ENCODE measurements around the gene ATP8A2. TPM values are rescaled to one million over a fixed set of nuclear protein-coding genes. Genes with fewer than 3 reads are reported as not detected.

ATP8A2 gene
- total RNA-seq, 3 donors from 2014 or later (not counting 1 experiment from before 2014, with no cell fraction given) = 0.43 to 0.68 (median 0.59) TPM

- no peak overlapping the region for H3K27ac ChIP-seq (ENCODE audit: low read length)
- Mint-ChIP-seq H3K4me3 (no peak overlapping the region), H3K4me1 (no peaks in the 10 kb centered on the region), H3K36me3 (no peaks in the 10 kb centered on the region), H3K27ac (no peak overlapping the region), H3K27me3 (ENCODE audit: low read depth in 2 of 2) (peaks cover 19 to 42% of the 10 kb centered on the region in 2 donors), H3K9me3 (peaks cover 4% of the 10 kb centered on the region in 2 donors)
- intact Hi-C loops (cut with micrococcal nuclease) = no loop called here
- H3K27me3 ChIP-seq (ENCODE audit: control insufficient read depth, insufficient read depth, low read length) = peaks cover 2% of the 10 kb centered on the region
- 96% methylated on average over 5 of the region's 7 CpGs for WGBS (ENCODE audit: insufficient coverage)
- no peaks in the 10 kb centered on the region for H3K4me1 ChIP-seq (ENCODE audit: control insufficient read depth, insufficient read depth, low read length)
- ATAC-seq (no peak), DNase-seq (no peak)
- H3K4me3 ChIP-seq (ENCODE audit: low read length) = no peak overlapping the region
- TF ChIP-seq CTCF (IDR thresholded peaks at IDR 0.05) = no peak
- H3K36me3 ChIP-seq (ENCODE audit: control insufficient read depth, insufficient read depth, low read length) = no peaks in the 10 kb centered on the region
- H3K9me3 ChIP-seq (ENCODE audit: control insufficient read depth, insufficient read depth, low read length) = no peaks in the 10 kb centered on the region
These were observed 258.6 kb downstream of the ATP8A2 start for GRCh38 chr13:25630329-25630900.

- H3K27ac ChIP-seq (ENCODE audit: low read length) = no peak overlapping the region
- WGBS (ENCODE audit: insufficient coverage) = 82% methylated on average over 8 of the region's 8 CpGs
- H3K4me3 Mint-ChIP-seq = no peak overlapping the region
These were observed 260.6 kb downstream of the ATP8A2 start for GRCh38 chr13:25632166-25632888.

GRCh38 chr13:25633093-25633492 is 261.3 kb downstream of the ATP8A2 start:
- H3K9me3 Mint-ChIP-seq = no peaks in the 10 kb centered on the region
- no peak for ATAC-seq
- Histone ChIP-seq H3K27me3 (ENCODE audit: control insufficient read depth, insufficient read depth, low read length) (peaks cover 2% of the 10 kb centered on the region), H3K4me3 (ENCODE audit: low read length) (no peak overlapping the region), H3K9me3 (ENCODE audit: control insufficient read depth, insufficient read depth, low read length) (no peaks in the 10 kb centered on the region), H3K27ac (ENCODE audit: low read length) (no peak overlapping the region), H3K36me3 (ENCODE audit: control insufficient read depth, insufficient read depth, low read length) (no peaks in the 10 kb centered on the region), H3K4me1 (ENCODE audit: control insufficient read depth, insufficient read depth, low read length) (no peaks in the 10 kb centered on the region)
- H3K27ac Mint-ChIP-seq = no peak overlapping the region
- no peaks in the 10 kb centered on the region for H3K36me3 Mint-ChIP-seq
- H3K4me3 Mint-ChIP-seq = no peak overlapping the region
- peaks cover 21 to 39% of the 10 kb centered on the region in 2 donors for H3K27me3 Mint-ChIP-seq (ENCODE audit: low read depth in 2 of 2)
- no peaks in the 10 kb centered on the region for H3K4me1 Mint-ChIP-seq
- WGBS (ENCODE audit: insufficient coverage) = no CpG with 5 or more reads among the region's 5 CpGs
- TF ChIP-seq CTCF (IDR thresholded peaks at IDR 0.05) = no peak
- intact Hi-C loops (cut with micrococcal nuclease) = no loop called here
- no peak for DNase-seq

More at GRCh38 chr13:25632166-25632888, 260.6 kb downstream of the ATP8A2 start:
- H3K9me3 ChIP-seq (ENCODE audit: control insufficient read depth, insufficient read depth, low read length) = no peaks in the 10 kb centered on the region
- DNase-seq = no peak
- Mint-ChIP-seq H3K9me3 (no peaks in the 10 kb centered on the region), H3K4me1 (no peaks in the 10 kb centered on the region), H3K27ac (no peak overlapping the region), H3K36me3 (no peaks in the 10 kb centered on the region), H3K27me3 (ENCODE audit: low read depth in 2 of 2) (peaks cover 21 to 41% of the 10 kb centered on the region in 2 donors)
- H3K36me3 ChIP-seq (ENCODE audit: control insufficient read depth, insufficient read depth, low read length) = no peaks in the 10 kb centered on the region
- no peak overlapping the region for H3K4me3 ChIP-seq (ENCODE audit: low read length)
- no peak for TF ChIP-seq CTCF (IDR thresholded peaks at IDR 0.05)
- intact Hi-C loops (cut with micrococcal nuclease) = no loop called here
- no peak for ATAC-seq
- peaks cover 2% of the 10 kb centered on the region for H3K27me3 ChIP-seq (ENCODE audit: control insufficient read depth, insufficient read depth, low read length)
- H3K4me1 ChIP-seq (ENCODE audit: control insufficient read depth, insufficient read depth, low read length) = no peaks in the 10 kb centered on the region

All from natural killer cell (primary cell).